GM12878 (cell line): ENCODE data around the gene SLC39A11. TPM values are rescaled to one million over a fixed set of nuclear protein-coding genes. Genes with fewer than 3 reads are reported as not detected.

Source experiments
- ATAC-seq: fragments of 200-7000 bp; cut with Tn5 transposase; 3 replicates; pipeline ENCODE4 v1.9.1; 2020; ENCODE audit warnings: mild to moderate bottlenecking, moderate library complexity
- BruUV-seq: library from RNA; stranded (reverse); fragments of 400-500 nt; replicated peaks from 2 replicates; lab custom pipeline; 2021; lab: Mats Ljungman, UMichigan
- CTCF ChIA-PET: fragments of 300-600 bp; sonication (Branson Sonifier 250); formaldehyde crosslinking; extraction: SDS; loops from one replicate; lab custom pipeline; 2021; ENCODE audit warnings: inconsistent platforms; lab: Yijun Ruan, JAX
- POLR2A ChIA-PET: fragments of 350-600 bp; formaldehyde crosslinking; extraction: SDS; loops from one replicate; lab custom pipeline; 2021; ENCODE audit warnings: inconsistent platforms; lab: Charles Lee
- RAD21 ChIA-PET: fragments of 300-600 bp; sonication (Branson Sonifier 250); formaldehyde crosslinking; loops from one replicate; lab custom pipeline; 2023; ENCODE audit warnings: antibody characterized with exemption; ENCODE audit not compliant: unreplicated experiment; lab: Charles Lee
- SMC1A ChIA-PET: fragments of 300-600 bp; sonication (Branson Sonifier 250); formaldehyde crosslinking; loops from one replicate; lab custom pipeline; 2023; ENCODE audit not compliant: unreplicated experiment, uncharacterized antibody; lab: Charles Lee
- DNase-seq: peaks from one replicate; pipeline ENCODE4 v3.0.0-alpha.2; 2011; ENCODE audit warnings: low read depth, low spot score
- FAIRE-seq: peaks from 3 replicates; lab custom pipeline; 2011; peaks lifted over from hg19 to GRCh38; lab: Jason Lieb, UNC
- H2AFZ ChIP-seq: 2 replicates; pipeline ENCODE4 v1.6.0; 2011; ENCODE audit warnings: low read depth, low read length, control low read depth; ENCODE audit not compliant: control insufficient read depth
- H3K27ac ChIP-seq: 2 replicates; pipeline ENCODE4 v1.5.1; 2011; ENCODE audit warnings: control low read depth; ENCODE audit not compliant: control insufficient read depth, insufficient read depth
- H3K27me3 ChIP-seq, 2 experiments: replicated peaks in 1 of 2; 2 replicates each; pipeline versions ENCODE4 v1.6.0 to v1.6.1; 2011; ENCODE audit warnings: low read length in 1 of 2; ENCODE audit not compliant: control insufficient read depth in 2 of 2, insufficient read depth in 2 of 2
- H3K36me3 ChIP-seq, 2 experiments: 2 replicates each; pipeline ENCODE4 v1.5.1; 2011; ENCODE audit warnings: low read length in 1 of 2; ENCODE audit not compliant: control insufficient read depth in 2 of 2, insufficient read depth in 2 of 2
- H3K4me1 ChIP-seq: 2 replicates; pipeline ENCODE4 v1.6.1; 2011; ENCODE audit warnings: mild to moderate bottlenecking, low read length, moderate library complexity, mixed read lengths; ENCODE audit not compliant: control insufficient read depth, insufficient read depth
- H3K4me2 ChIP-seq: 2 replicates; pipeline ENCODE4 v1.6.0; 2011; ENCODE audit warnings: control low read depth; ENCODE audit not compliant: control insufficient read depth, insufficient read depth
- H3K4me3 ChIP-seq: fragments of 200-600 bp; sonication (generic); 2 replicates; pipeline ENCODE4 v1.5.1; 2016
- H3K79me2 ChIP-seq: 2 replicates; pipeline ENCODE4 v1.6.0; 2011; ENCODE audit warnings: low read length; ENCODE audit not compliant: control insufficient read depth, insufficient read depth
- H3K9ac ChIP-seq: 2 replicates; pipeline ENCODE4 v1.8.0; 2011; ENCODE audit warnings: low read length, control low read depth, mixed read lengths; ENCODE audit not compliant: control insufficient read depth, insufficient read depth
- H3K9me3 ChIP-seq: replicated peaks from 3 replicates; pipeline ENCODE4 v1.5.1; 2011; ENCODE audit warnings: mild to moderate bottlenecking, low read length; ENCODE audit not compliant: control insufficient read depth, insufficient read depth
- H4K20me1 ChIP-seq: 2 replicates; pipeline ENCODE4 v1.6.0; 2011; ENCODE audit not compliant: control insufficient read depth, insufficient read depth
- NFIC ChIP-seq: IDR thresholded peaks from 2 replicates; pipeline ENCODE4 v1.6.1; 2012; ENCODE audit warnings: low read depth, mild to moderate bottlenecking, inconsistent platforms, low read length, moderate library complexity
- NFXL1 ChIP-seq: fragments of 450-650 bp; IDR thresholded peaks from 2 replicates; pipeline ENCODE4 v1.6.1; 2017; ENCODE audit warnings: antibody characterized with exemption, mild to moderate bottlenecking, borderline replicate concordance
- POLR2AphosphoS2 ChIP-seq: IDR thresholded peaks from 2 replicates; pipeline ENCODE4 v1.6.1; 2011; ENCODE audit warnings: low read depth, mild to moderate bottlenecking, low read length, improper control_type of control experiment, moderate library complexity
- WGBS: methylation state at CpG from one replicate; pipeline ENCODE4 v1.1.6; 2016; ENCODE audit warnings: low lambda C conversion rate; ENCODE audit not compliant: insufficient replicate concordance, insufficient coverage; ENCODE audit errors: missing lambda C conversion rate; 5-methylcytosine and 5-hydroxymethylcytosine counted together
- in situ Hi-C: fragments of 300-500 bp; cut with MboI; formaldehyde crosslinking; loops from 9 replicates; pipeline ENCODE4 v1.14.3; 2018; ENCODE audit warnings: mixed read lengths
- intact Hi-C: fragments of 100-400 bp; cut with micrococcal nuclease; formaldehyde crosslinking; loops from one replicate; pipeline ENCODE4 v1.14.2; 2022; ENCODE audit not compliant: unreplicated experiment
- polyA plus RNA-seq, 11 experiments: library from polyadenylated mRNA; depleted of rRNA in 4 of 11; unstranded in 6 of 11; stranded (reverse) in 5 of 11; fragments of >200 nt; fragmentation: Nextera tagmentation in 4 of 11; fragmentation: Illumina TruSeq in 1 of 11; extraction: Ambion mirVana in 4 of 11; extraction: Trizol in 1 of 11; gene quantifications; 1 replicate in 1 of 11; 2 replicates in 10 of 11; pipeline versions ENCODE4 v1.2.1 to v1.2.3, GENCODE V29; 2011 to 2016; ENCODE audit warnings: inconsistent platforms in 2 of 11, missing spikeins in 2 of 11, low read depth in 1 of 11
- total RNA-seq, 4 experiments: library from RNA; depleted of rRNA in 3 of 4; stranded (reverse); fragments of >200 nt in 3 of 4; fragmentation: Illumina TruSeq in 1 of 4; extraction: Trizol in 1 of 4; gene quantifications; 2 replicates each; pipeline versions ENCODE4 v1.2.1 to v1.2.3, GENCODE V29; 2013 to 2021
- TF ChIP-seq, protein P1 (sequence below): fragments of 450-650 bp; IDR thresholded peaks from 2 replicates; pipeline ENCODE4 v1.6.1; 2017; ENCODE audit warnings: mild to moderate bottlenecking, moderate library complexity
- TF ChIP-seq, protein P2 (sequence below): fragments of 450-650 bp; IDR thresholded peaks from 2 replicates; pipeline ENCODE4 v1.6.1; 2017; ENCODE audit warnings: antibody characterized with exemption, mild to moderate bottlenecking, moderate library complexity

The SLC39A11 gene
- total and polyA plus RNA-seq, 10 of the 15 experiments (the other 5 are each of a cell fraction or from before 2014, with no cell fraction given), result 8.6 to 23.8 (median 14.0) TPM

DNA sequence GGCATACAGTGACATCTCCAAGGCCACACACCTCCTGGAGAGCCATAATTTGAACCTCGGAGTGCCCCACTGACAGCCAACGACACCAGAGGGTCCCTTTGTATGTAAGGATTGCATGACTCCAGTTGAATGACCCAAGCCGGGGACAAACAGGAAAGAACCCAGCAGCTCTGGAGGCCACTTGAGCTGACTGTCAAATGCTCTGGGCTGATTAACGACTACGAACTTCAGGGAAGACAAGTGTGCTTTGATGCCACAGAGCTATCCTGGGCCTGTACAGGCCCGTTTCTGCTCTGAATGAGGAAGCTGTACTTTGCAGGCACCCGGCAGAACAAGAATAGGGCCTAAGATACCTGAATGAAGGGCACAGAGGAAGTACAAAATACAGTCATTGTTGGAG, 404.6 kb downstream of the SLC39A11 start:
- ChIA-PET CTCF (interaction anchor here (0.5 to 0.8 kb wide), 3 partner anchors 13 to 149 kb away, joined by 3 read pairs; no protein-coding TSS in a partner anchor), POLR2A (no interaction called here)

More for the DNA sequence above, 404.6 kb downstream of the SLC39A11 start:
- in situ Hi-C loops, result no loop called here
- Histone ChIP-seq H3K27me3 (no peaks in the 10 kb centered on the region), H2AFZ (no peak overlapping the region), H3K9ac (no peak overlapping the region), H4K20me1 (no peaks in the 10 kb centered on the region), H3K4me1 (no peaks in the 10 kb centered on the region)
- BruUV-seq, result no TSS peak
- DNase-seq (no peak), FAIRE-seq (no peak), ATAC-seq (no peak)
- RAD21 ChIA-PET, result no interaction called here
- WGBS, result 47% methylated on average over 7 of the region's 7 CpGs
- TF ChIP-seq POLR2AphosphoS2 (no peak), NFIC (no peak), NFXL1 (no peak)
- TF ChIP-seq, protein P1, sequence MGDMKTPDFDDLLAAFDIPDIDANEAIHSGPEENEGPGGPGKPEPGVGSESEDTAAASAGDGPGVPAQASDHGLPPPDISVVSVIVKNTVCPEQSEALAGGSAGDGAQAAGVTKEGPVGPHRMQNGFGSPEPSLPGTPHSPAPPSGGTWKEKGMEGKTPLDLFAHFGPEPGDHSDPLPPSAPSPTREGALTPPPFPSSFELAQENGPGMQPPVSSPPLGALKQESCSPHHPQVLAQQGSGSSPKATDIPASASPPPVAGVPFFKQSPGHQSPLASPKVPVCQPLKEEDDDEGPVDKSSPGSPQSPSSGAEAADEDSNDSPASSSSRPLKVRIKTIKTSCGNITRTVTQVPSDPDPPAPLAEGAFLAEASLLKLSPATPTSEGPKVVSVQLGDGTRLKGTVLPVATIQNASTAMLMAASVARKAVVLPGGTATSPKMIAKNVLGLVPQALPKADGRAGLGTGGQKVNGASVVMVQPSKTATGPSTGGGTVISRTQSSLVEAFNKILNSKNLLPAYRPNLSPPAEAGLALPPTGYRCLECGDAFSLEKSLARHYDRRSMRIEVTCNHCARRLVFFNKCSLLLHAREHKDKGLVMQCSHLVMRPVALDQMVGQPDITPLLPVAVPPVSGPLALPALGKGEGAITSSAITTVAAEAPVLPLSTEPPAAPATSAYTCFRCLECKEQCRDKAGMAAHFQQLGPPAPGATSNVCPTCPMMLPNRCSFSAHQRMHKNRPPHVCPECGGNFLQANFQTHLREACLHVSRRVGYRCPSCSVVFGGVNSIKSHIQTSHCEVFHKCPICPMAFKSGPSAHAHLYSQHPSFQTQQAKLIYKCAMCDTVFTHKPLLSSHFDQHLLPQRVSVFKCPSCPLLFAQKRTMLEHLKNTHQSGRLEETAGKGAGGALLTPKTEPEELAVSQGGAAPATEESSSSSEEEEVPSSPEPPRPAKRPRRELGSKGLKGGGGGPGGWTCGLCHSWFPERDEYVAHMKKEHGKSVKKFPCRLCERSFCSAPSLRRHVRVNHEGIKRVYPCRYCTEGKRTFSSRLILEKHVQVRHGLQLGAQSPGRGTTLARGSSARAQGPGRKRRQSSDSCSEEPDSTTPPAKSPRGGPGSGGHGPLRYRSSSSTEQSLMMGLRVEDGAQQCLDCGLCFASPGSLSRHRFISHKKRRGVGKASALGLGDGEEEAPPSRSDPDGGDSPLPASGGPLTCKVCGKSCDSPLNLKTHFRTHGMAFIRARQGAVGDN, result no peak
- TF ChIP-seq, protein P2, sequence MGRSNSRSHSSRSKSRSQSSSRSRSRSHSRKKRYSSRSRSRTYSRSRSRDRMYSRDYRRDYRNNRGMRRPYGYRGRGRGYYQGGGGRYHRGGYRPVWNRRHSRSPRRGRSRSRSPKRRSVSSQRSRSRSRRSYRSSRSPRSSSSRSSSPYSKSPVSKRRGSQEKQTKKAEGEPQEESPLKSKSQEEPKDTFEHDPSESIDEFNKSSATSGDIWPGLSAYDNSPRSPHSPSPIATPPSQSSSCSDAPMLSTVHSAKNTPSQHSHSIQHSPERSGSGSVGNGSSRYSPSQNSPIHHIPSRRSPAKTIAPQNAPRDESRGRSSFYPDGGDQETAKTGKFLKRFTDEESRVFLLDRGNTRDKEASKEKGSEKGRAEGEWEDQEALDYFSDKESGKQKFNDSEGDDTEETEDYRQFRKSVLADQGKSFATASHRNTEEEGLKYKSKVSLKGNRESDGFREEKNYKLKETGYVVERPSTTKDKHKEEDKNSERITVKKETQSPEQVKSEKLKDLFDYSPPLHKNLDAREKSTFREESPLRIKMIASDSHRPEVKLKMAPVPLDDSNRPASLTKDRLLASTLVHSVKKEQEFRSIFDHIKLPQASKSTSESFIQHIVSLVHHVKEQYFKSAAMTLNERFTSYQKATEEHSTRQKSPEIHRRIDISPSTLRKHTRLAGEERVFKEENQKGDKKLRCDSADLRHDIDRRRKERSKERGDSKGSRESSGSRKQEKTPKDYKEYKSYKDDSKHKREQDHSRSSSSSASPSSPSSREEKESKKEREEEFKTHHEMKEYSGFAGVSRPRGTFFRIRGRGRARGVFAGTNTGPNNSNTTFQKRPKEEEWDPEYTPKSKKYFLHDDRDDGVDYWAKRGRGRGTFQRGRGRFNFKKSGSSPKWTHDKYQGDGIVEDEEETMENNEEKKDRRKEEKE, result no peak
- TF ChIP-seq, all 136 proteins: peak for 0
- H3K9me3 ChIP-seq, result no peaks in the 10 kb centered on the region
- intact Hi-C loops, result no loop called here
- no peak overlapping the region for H3K4me2 ChIP-seq
- H3K4me3 ChIP-seq, result no peak overlapping the region
- H3K27ac ChIP-seq, result no peak overlapping the region
- SMC1A ChIA-PET, result interaction anchor here (0.6 to 1.6 kb wide), 3 partner anchors 10 to 129 kb away, joined by 3 to 4 read pairs (median 3); no protein-coding TSS in a partner anchor
- no peaks in the 10 kb centered on the region for H3K36me3 ChIP-seq
- no peaks in the 10 kb centered on the region for H3K79me2 ChIP-seq
